A172 (cell line): ENCODE data around the gene PDGFC. TPM values are rescaled to one million over a fixed set of nuclear protein-coding genes. Genes with fewer than 3 reads are reported as not detected.

Source experiments
- DNase-seq: peaks from one replicate; pipeline ENCODE4 v3.0.0-alpha.2; 2015; ENCODE audit warnings: low spot score
- total RNA-seq: library from RNA; depleted of rRNA; stranded (reverse); fragments of >200 nt; shearing (Covaris generic); gene quantifications from 2 replicates; pipeline ENCODE4 v1.2.3, GENCODE V29; 2014

The PDGFC gene
- total RNA-seq, 1 experiment from 2014 or later = 27.5 TPM

DNA sequence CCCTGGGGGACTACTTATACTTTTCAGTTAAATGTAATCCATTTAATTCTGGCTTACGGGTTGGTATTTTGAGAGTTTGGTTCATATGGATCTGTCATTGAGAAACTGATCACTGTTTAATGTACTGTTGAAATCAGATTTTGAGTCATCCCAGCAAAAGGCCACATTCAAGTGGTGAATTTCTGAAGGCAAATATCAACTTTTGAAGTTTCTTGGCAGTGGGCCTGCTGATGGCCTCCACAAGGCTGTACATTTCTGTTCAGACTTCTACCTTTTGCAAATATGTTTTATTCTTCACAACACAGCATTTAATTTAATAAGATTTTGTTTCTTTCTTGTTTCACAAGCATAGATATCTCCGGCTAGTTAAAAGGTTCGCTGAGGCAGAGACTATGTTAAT is 138.7 kb downstream of the PDGFC start:
- DNase-seq = no peak

DNA sequence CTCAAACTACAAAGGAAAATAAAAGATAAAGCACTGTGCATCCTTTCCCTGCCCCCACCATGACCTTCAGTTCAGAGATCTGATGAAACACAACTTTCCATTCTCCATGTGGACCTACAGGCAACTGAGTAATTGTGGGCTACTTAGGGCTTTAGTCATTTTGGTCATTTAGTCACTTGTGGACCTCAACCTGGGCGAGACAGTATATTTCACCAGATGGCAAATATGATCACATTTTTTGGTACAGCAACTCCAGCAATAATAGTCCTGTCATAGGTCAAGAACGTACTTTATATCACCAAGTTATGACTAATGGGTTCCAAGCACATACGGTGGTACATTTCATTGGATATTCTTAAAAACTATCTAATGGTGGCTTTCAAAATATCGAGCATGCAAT is 141.2 kb downstream of the PDGFC start:
- DNase-seq = peak; percentile 6

DNA sequence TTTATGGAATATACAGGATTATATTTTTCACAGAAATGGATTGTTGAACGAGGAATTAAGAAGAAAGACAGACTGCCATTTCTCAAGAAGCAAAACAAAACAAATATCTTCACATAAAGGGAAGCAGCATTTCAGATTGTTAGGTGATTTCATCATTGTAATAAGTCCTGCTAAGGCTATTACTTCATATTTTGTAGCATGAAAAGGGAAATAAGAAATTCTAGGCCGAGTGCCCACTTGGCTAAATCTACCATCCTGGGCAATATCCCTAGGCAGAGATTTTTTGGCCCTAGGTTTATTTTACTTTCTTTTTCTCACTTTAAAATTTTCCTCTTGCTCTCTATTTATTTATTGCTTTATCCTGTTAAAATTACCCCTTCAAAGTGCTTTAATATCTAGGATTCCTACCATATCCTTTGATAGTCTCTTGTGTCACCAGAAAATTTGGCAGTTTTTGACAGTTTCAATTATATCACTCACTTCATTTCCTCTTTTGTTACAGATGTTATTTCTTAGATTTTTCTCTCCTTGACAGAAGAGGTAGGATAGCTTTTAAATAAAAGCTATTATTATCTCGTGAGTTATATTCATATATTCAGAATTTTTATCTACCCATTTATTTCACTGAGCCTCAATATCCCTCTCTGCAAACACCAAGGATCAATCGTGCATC is 142.3 kb downstream of the PDGFC start:
- no peak for DNase-seq

DNA sequence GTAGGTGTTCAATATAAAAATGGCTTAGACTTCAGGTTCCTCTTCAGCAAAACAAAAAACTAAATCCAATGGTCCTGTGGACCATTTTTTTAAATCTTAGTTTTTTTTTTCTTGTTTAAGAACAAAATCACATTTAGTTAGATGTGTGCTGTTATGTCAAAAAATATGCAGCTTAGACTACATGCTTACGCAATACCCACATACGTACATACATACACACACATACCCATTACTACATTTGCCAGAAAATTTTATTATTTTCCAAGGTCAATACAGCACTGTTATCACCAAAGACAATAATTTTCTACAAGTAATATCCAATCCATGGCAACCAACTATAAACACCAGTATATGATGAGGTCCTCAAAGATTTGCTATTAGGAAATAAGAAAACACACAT is 144.1 kb downstream of the PDGFC start:
- no peak for DNase-seq

DNA sequence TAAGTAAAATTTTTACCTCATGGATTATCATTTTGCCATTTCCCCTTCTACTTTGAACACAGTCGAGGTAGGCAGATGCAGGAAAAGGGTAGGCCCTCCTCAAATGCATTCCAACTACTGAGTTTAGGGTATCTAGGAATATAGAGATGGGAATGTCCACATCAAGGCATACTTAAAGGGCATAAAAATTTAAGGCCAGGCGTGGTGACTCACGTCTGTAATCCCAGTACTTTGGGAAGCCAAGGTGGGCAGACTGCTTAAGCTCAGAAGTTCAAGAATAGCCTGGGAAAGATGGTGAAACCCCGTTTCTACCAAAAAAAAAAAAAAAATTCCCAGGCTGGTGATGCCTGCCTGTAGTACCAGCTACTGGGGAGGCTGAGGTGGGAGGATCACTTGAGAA is 146.5 kb downstream of the PDGFC start:
- DNase-seq = no peak

DNA sequence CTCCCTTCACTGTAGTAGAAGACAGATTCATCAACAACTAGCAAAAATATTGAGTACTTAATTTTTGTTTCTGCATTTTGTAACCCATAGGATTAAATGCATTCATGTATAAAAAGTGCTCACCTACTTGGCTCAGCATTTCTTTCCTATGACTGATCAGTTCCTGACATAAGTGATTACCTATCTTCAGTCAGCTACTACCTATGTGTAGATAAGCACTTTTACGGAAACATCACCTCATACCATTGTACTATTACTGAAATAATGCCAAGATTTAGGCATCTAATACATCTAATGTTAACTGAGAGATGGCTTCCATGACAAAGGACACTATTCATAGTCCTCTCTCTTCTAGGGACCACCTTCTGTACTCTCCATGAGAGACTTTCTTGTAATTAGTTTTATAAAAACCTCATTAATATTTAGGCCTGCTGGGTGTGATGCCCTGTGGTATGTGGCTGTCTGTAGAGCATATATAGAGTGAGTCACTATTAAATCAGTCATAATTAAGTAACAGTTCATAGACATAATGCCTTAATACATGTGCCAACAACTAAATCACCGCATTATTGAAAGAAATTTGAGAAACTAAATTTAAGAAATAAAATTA is 147.0 kb downstream of the PDGFC start:
- DNase-seq = no peak

DNA sequence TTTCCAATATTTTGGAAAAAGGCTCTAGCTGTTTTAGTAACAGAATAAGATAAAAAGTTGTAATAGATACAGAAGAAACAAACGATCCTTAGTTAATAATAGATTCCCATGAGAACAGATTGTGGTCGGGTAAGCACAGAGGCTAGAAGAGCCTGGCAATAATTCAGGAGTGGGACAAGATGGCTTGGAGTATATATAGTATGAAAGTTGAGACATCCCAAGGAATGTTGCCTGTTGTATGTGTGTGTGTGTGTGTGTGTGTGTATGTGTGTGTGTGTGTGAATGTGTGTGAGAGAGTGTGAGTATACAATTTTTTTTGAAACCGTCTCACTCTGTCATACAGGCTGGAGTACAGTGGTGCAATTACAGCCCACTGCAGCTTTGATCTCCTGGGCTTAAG is 150.7 kb downstream of the PDGFC start:
- DNase-seq = no peak

DNA sequence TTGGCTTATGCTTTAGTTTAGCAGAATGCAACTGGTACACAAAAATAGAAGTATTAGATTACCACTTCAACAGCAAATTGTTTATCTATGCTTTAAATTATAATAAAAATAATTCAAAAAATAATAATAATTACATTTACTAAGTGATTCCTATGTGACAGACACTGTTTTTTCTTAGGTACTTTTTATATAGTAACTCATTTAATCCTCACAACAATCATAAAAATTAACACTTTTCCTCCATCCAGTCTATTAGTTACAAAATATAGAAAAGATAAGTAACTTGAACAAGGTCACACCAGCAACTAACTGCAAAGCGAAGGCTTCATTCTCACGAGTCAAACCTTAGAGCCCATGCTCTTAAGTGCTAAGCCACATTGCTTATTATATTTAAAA is 155.2 kb downstream of the PDGFC start:
- no peak for DNase-seq

DNA sequence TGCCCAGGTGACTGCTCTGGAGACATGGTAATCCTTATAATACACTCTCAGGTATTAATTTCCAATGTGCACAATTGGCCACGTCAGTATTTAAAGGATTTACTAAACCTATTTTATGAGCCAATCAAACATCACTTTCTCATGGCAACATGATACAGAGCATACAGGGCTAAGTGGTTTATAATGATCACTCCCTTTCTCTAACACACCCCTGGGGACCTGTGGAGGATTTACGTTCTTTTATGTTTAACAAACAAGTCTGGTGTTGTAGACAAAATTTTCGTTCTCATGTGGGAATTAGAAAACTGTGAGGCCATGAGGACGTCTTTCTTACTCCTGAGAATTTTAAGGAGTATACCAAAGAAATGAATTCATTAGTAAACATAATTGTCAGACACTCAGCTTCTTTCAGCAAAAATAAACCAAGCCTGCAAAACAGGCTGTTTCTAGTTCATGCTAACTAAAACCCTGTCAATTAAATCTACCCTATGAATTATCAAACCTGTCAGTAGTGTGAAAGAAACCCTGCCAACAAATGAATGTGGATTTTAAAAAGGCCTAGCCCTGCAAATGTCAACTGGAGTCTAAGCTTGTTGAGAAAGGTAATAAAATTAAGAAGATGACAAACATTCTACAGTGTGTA is 155.8 kb downstream of the PDGFC start:
- DNase-seq = no peak

DNA sequence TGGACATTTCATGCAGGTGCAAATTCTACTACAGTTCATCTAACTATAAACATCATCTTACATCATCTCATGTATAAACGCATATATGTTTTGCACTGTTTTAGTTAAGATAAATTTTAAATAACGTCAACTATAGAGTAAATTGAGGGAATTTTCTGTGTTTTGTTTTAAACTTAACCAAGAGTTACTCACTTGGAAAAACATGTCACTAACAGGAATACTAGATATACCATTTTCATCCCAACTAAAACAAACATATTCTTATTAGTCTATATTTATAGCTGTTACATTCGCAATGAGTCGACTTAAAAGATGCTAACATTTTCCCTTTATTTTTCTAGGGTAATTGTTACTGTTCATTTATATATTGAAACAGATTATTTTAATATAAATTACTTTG is 159.6 kb downstream of the PDGFC start:
- no peak for DNase-seq

DNA sequence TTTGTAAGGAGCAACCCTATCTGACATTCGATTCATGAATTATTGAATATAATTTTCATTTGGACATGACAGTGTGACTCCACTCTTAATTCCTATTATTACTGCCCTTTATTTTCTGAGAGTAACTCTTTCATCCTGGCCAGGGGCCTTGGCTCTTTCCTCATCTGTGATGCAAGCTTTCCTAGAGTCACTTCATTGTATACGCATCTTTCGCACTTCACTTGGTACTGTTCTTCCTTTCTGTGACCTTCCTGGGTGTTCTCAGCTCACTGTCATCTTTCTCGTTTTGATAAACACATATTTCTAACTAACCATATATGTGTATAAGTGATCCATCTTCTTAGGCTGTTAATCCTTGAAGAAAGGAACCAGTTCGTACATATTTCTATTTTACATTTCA is 160.3 kb downstream of the PDGFC start:
- DNase-seq = no peak

DNA sequence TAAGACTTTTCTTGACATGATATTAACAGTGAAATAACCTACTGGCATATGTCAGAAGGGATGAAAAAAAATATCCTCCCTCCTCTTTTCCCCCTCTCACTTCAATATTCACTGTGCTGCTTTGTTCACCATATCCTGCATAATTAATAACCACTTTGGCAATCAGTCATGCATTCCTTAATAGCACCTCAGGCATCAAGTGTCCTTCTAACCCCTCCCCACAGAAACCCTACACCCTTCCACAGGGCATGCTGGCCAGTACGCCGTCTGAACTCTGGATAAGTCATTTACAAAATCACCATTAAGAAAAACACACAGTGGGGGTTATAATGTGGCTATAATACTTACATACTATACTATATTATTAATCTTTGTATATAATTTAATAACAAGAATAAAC is 165.9 kb downstream of the PDGFC start:
- no peak for DNase-seq

DNA sequence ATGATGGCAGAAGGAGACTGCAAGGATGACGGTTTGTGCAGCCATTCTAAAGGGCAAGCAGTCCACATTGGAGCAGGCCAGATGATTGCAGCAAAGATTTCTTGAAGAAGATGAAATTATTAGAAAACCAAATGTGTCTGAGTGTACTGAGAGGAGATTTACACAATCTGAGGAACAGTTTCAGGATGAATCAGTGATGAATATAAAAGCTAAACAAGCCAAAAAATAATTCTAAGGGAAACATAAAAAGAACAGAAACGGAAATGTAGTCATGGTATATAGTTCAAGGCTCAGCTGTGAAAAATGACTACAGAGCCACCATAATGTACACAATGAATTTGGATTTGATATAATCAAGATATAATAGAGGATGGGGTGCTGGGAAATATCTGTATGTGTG is 168.5 kb downstream of the PDGFC start:
- DNase-seq = no peak

DNA sequence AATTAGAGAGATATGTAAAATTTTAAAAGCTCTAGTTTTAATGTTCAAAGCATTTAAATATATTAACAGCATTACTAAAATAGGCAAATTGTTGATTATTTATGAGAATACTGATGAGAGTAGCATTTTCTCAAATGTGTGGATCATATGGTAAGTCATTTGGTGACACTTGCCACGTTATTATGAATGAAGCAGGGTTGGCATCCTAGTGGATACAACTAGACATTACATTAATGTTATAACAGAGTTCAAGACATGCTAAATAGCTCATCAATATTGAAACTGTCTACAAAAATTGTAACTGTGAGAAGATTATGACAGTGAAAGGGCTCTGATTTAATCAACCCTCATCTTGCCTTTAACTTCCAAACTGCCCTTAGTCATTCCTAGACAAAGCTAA is 171.1 kb downstream of the PDGFC start:
- DNase-seq = no peak

DNA sequence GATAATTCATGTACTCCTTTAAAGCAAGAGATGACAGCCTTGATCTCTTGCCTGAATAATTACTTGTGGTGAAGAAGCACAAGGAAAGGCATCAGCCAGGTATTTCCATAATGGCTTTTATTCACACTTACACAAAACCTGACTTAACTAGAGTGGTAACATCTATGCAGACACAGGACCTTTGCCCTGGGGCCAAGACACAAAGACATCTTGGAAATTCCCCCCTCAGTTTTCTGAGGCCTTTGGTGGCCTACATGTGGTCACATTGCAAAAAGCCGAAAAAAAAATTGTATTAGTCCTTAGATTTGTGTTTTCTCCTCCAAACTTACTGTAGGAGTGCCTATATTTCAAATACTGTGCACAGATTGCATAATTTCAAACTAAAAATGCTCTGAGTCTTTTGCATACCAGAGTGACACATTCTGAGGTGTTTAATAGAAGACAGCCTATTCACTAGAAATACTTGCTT is 172.4 kb downstream of the PDGFC start:
- no peak for DNase-seq

DNA sequence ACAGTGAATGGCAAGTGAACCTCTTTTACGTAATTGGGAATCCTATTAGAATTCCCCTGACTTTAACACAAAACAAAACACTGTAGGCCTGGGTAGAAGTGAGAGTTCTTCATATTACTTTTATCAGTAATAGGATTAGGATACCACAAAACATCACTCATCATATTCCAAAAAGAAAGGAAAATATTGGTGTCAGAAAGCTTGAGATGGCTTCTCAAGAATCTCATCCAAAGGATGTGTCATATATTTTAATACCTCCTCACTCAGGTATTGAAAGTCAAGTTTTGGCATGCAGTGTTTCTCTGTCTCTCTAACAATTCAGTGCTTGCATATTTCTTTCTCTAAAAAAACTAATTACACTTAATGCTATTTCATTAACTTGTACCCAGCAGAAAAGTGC is 173.2 kb downstream of the PDGFC start:
- DNase-seq = no peak

DNA sequence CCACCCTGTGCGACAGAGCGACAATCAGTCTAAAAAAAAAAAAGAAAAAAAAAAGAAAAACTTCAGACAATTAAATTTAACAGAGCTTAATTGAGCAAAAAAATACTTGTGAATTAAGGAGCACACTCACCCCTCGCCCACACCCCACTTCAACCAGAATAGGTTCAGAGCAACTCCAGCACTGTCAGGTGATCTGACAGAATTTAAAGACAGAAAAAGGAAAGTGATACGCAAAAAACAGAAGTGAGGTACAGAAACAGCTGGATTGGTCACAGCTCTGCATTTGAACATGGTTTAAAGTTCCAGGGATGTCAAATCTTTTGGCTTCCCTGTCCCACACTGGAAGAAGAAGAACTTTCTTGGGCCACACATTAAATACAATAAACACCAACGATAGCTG is 174.4 kb downstream of the PDGFC start:
- no peak for DNase-seq

DNA sequence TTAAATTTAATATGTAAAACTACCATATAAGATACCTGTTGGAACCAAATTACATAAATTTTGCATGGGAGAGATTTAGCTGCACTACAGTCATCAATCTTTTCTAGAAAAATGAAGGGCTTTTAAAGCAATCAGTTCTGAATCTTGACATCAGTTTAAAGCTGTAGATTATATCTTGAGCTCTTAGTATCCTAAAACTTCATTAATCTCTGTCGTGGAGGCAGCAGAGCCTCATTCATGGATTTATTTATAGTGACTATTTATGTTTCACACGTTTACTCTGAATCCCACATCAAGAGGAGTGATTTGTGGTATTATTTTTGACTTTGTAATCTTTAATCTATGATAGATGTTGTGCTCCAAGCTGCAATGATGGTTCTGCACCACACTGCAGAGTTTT is 175.9 kb downstream of the PDGFC start:
- DNase-seq = no peak

DNA sequence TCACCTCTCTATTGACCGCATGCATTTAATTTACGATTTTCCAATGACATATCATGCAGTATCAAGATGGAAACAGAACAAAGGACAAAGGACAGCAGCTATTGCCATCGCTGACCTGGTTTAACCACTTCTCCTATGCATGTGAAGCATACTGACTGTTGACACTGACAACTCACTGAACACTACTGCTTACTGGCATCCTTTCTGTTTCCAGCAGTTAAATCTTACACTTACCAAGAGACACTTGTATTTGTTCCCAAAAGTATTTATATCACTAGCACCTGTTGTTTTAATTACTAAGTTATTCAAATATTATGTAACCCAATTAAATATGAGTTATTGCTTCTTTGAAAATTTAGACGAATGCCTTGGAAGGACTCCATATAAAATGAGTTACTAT is 176.7 kb downstream of the PDGFC start:
- no peak for DNase-seq

DNA sequence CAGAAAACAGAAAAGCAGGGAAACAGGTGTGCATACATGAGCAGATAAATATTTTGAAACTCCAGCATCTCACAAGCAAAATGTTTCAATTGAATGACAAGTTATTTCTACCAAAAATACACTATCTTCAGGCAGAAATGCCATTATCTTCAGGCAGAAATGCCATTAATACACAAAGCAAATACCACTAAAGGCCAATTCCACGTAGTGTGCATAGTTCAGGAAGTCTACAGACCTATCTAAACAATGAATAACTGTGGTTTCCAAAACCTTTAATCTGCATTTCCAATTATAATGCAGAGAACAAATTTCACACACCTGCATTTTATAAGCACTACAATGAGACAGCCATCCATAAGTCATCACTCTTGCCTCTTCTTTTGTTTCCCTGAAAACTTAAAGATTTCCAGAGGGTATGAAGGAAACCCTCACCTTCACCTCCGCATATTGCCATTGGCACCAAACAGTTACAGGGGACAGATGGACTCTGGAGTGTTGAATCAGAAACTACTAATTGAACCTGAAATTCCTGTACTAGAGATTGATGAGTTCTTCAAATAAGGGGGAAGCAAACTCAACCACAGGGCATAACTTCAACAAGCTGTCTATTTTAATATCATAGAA is 179.0 kb downstream of the PDGFC start:
- DNase-seq = no peak

DNA sequence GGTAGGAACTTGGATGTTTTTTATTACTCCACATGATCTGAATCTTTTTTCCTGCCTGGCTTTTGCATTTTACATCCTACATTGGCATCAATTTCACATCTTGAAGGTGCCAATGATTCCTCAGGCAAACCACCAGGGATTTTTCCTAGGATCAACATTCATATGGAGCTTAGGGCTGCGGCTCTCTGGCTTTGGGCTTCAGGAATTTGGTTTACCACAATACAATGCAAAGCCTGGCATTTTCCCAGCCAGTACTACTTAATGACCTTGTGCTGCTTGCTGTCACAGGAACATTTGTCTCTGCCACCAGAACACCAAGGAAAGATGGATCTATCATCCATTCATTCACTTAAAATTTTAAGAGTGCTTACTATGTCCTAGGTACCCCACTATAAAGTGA is 180.7 kb downstream of the PDGFC start:
- DNase-seq = peak; percentile 92

DNA sequence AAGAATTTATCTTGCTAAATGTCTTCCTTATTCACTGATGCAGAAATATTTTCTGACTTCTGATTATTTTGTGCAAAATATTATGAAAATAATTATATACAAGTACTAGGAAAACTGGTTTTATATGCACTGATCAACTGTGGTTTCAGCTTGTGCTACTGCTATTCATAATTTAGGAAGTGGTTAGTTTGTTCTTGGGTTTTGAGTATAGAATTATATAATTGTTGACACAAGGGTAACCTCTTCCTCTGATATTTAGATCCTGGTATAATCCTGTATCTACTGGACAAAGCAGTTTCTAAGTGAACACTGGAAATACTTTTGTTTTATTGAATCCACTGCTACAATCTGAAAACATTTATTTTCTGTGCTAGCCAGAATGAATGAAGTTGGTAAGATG is 182.8 kb downstream of the PDGFC start:
- no peak for DNase-seq

DNA sequence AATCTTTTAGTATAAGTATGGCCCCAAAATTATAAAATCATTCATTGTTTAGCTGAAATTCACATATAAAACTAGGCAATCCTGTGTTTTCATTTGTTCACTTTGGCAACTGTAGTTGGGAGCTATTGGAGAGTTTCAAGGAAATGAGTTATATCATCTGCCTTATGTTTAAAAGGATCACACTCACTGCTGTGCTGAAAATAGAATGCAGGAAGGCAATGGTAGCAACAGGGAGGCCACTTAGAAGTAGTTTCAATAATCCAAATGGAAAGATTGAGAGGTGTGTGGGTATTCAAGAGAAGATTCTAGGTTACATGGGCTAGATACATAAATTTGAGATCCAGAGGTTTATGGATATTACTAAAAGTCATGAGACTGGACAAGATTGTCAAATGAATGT is 184.9 kb downstream of the PDGFC start:
- DNase-seq = no peak
